Right ventricle myocardium inferior (tissue), 1 donor: ENCODE results near the gene CLSTN1. TPM values are rescaled to one million over a fixed set of nuclear protein-coding genes. Genes with fewer than 3 reads are reported as not detected.

Experiments
- ATAC-seq: fragments of 200-7000 bp; cut with Tn5 transposase; one replicate; pipeline ENCODE4 v1.9.1; 2020; ENCODE audit warnings: mild to moderate bottlenecking, moderate library complexity
- DNase-seq: peaks from one replicate; pipeline ENCODE4 v3.0.0; 2021; ENCODE audit errors: missing footprints
- intact Hi-C: fragments of 100-400 bp; cut with DNase I; formaldehyde crosslinking; loops from one replicate; pipeline ENCODE4 v1.11.0; 2022
- total RNA-seq: library from RNA; stranded (reverse); fragmentation: NEBNext Ultra II Directional; extraction: Animal tissue kit (Norgen Biotek cat#: 25700); gene quantifications from one replicate; pipeline ENCODE4 v1.2.1, GENCODE V29; 2021
- donor health status: DM: no; HTN: yes; CAD: no; lungs with severe emphysema.

The CLSTN1 gene
- total RNA-seq, 1 donor from 2014 or later: 52.3 TPM

- intact Hi-C loops: no loop called here
- no peak for ATAC-seq
- no peak for DNase-seq
These were observed 142.9 kb downstream of the CLSTN1 start for GRCh38 chr1:9680828-9681227.

GRCh38 chr1:9680091-9680490 is 143.7 kb downstream of the CLSTN1 start:
- DNase-seq: no peak
- no peak for ATAC-seq
- intact Hi-C loops: no loop called here

Other genes with a start within 250 kb of the CLSTN1 start
- 17.4 TPM for gene TMEM201, start 235.1 kb downstream of the CLSTN1 start, total RNA-seq
- 4.1 TPM for gene PIK3CD, start 172.2 kb downstream of the CLSTN1 start, total RNA-seq
- gene CTNNBIP1, start 86.3 kb upstream of the CLSTN1 start, total RNA-seq: 50.6 TPM
- 41.8 TPM for gene LZIC, start 119.4 kb upstream of the CLSTN1 start, total RNA-seq
- 19.3 TPM for gene NMNAT1, start 119.5 kb upstream of the CLSTN1 start, total RNA-seq
- gene RBP7, start 173.3 kb upstream of the CLSTN1 start, total RNA-seq: 39.3 TPM
- gene UBE4B, start 209.0 kb upstream of the CLSTN1 start, total RNA-seq: 66.4 TPM